ENCODE results near the gene ID2. TPM values are rescaled to one million over a fixed set of nuclear protein-coding genes. Genes with fewer than 3 reads are reported as not detected.

The ID2 gene
- total and polyA plus RNA-seq, 10 of the 15 experiments (the other 5 are each of a cell fraction or from before 2014, with no cell fraction given) = 39.0 to 613 (median 73.6) TPM

GRCh38 chr2:8674420-8675009 lies 7.3 kb upstream of the ID2 start:
- CTCF ChIA-PET = no interaction called here
- TF ChIP-seq TCF7 (IDR thresholded peaks at IDR 0.05; ENCODE audit: borderline replicate concordance) = no peak
- peak; percentile 37; the same call in 1 of the 2 replicates for TF ChIP-seq RELB (IDR thresholded peaks at IDR 0.05; ENCODE audit: low read depth)
- peak; percentile 67; the same call in 1 of the 2 replicates for TF ChIP-seq CBX5 (IDR thresholded peaks at IDR 0.05; ENCODE audit: low read depth)
- POLR2A ChIA-PET = no interaction called here
- Histone ChIP-seq H3K9ac (ENCODE audit: control insufficient read depth, insufficient read depth, low read length) (no peak overlapping the region), H3K9me3 (replicated peaks; ENCODE audit: control insufficient read depth, insufficient read depth, low read length) (peaks cover 23% of the 10 kb centered on the region; the same call in 2 of the 3 replicates), H3K4me1 (ENCODE audit: control insufficient read depth, insufficient read depth, low read length) (peaks cover 10% of the 10 kb centered on the region), H3K27me3 (replicated peaks in 1 of 2; ENCODE audit: control insufficient read depth in 2 of 2, insufficient read depth in 2 of 2, low read length in 1 of 2) (peaks cover 0 to 13% of the 10 kb centered on the region in 2 experiments; a peak in 3 of 4 replicates), H3K79me2 (ENCODE audit: control insufficient read depth, insufficient read depth, low read length) (no peaks in the 10 kb centered on the region), H3K36me3 (ENCODE audit: control insufficient read depth in 2 of 2, insufficient read depth in 2 of 2, low read length in 1 of 2) (no peaks in the 10 kb centered on the region), H4K20me1 (ENCODE audit: control insufficient read depth, insufficient read depth) (no peaks in the 10 kb centered on the region), H3K4me2 (ENCODE audit: control insufficient read depth, insufficient read depth) (no peak overlapping the region), H3K4me3 (no peak overlapping the region), H3K27ac (ENCODE audit: control insufficient read depth, insufficient read depth) (no peak overlapping the region), H2AFZ (ENCODE audit: control insufficient read depth, low read depth, low read length) (no peak overlapping the region)
- SMC1A ChIA-PET (ENCODE audit: uncharacterized antibody, unreplicated experiment) = no interaction called here
- in situ Hi-C loops (cut with MboI) (no loop called here), intact Hi-C loops (cut with micrococcal nuclease; ENCODE audit: unreplicated experiment) (no loop called here)
- no peak for ATAC-seq
- RAD21 ChIA-PET (ENCODE audit: unreplicated experiment) = no interaction called here
- 53% methylated on average over 8 of the region's 8 CpGs for WGBS (ENCODE audit: insufficient coverage, insufficient replicate concordance, low lambda C conversion rate, missing lambda C conversion rate)
- DNase-seq (ENCODE audit: low read depth, low spot score) = no peak
- no peak for FAIRE-seq
- BruUV-seq (replicated peaks) = no TSS peak

GRCh38 chr2:8675543-8675942 lies 6.3 kb upstream of the ID2 start:
- CTCF ChIA-PET = no interaction called here
- Histone ChIP-seq H3K9me3 (replicated peaks; ENCODE audit: control insufficient read depth, insufficient read depth, low read length) (peaks cover 23% of the 10 kb centered on the region; the same call in 2 of the 3 replicates), H3K36me3 (ENCODE audit: control insufficient read depth in 2 of 2, insufficient read depth in 2 of 2, low read length in 1 of 2) (no peaks in the 10 kb centered on the region), H3K4me1 (ENCODE audit: control insufficient read depth, insufficient read depth, low read length) (peaks cover 20% of the 10 kb centered on the region), H3K27me3 (replicated peaks in 1 of 2; ENCODE audit: control insufficient read depth in 2 of 2, insufficient read depth in 2 of 2, low read length in 1 of 2) (peaks cover 0 to 13% of the 10 kb centered on the region in 2 experiments; a peak in 3 of 4 replicates), H3K9ac (ENCODE audit: control insufficient read depth, insufficient read depth, low read length) (no peak overlapping the region), H3K4me2 (ENCODE audit: control insufficient read depth, insufficient read depth) (no peak overlapping the region), H3K4me3 (no peak overlapping the region), H2AFZ (ENCODE audit: control insufficient read depth, low read depth, low read length) (no peak overlapping the region), H3K27ac (ENCODE audit: control insufficient read depth, insufficient read depth) (no peak overlapping the region), H4K20me1 (ENCODE audit: control insufficient read depth, insufficient read depth) (no peaks in the 10 kb centered on the region), H3K79me2 (ENCODE audit: control insufficient read depth, insufficient read depth, low read length) (no peaks in the 10 kb centered on the region)
- WGBS (ENCODE audit: insufficient coverage, insufficient replicate concordance, low lambda C conversion rate, missing lambda C conversion rate) = 61% methylated on average over 5 of the region's 5 CpGs
- no peak for ATAC-seq
- RAD21 ChIA-PET (ENCODE audit: unreplicated experiment) = no interaction called here
- BruUV-seq (replicated peaks) = no TSS peak
- TF ChIP-seq ASH2L (IDR thresholded peaks at IDR 0.05; ENCODE audit: borderline replicate concordance, low read depth) (no peak), EGR1 (IDR thresholded peaks at IDR 0.05; ENCODE audit: borderline replicate concordance in 1 of 2, low read depth in 2 of 2, low read length in 2 of 2) (no peak), BCL3 (IDR thresholded peaks at IDR 0.05; ENCODE audit: borderline replicate concordance, insufficient read depth, low read depth, low read length, poor library complexity, severe bottlenecking) (no peak), ELK1 (IDR thresholded peaks at IDR 0.05; ENCODE audit: low read depth, low read length) (no peak)
- no peak for DNase-seq (ENCODE audit: low read depth, low spot score)
- POLR2A ChIA-PET = no interaction called here
- FAIRE-seq = no peak
- SMC1A ChIA-PET (ENCODE audit: uncharacterized antibody, unreplicated experiment) = no interaction called here
- in situ Hi-C loops (cut with MboI) (no loop called here), intact Hi-C loops (cut with micrococcal nuclease; ENCODE audit: unreplicated experiment) (no loop called here)

Data from GM12878 (cell line).